Transverse colon (tissue), 3 donors: ENCODE data around the gene PKNOX1.

Experiments
- POLR2A ChIP-seq: fragments of 450-650 bp; IDR thresholded peaks from one replicate; pipeline ENCODE4 v1.6.1; 2016; ENCODE audit warnings: antibody characterized with exemption, mild to moderate bottlenecking, moderate library complexity
- TF ChIP-seq, protein P1 (sequence below), 5 experiments: fragments of 200-600 bp in 3 of 5; fragments of 450-650 bp in 2 of 5; sonication (generic) in 3 of 5; IDR thresholded peaks; 1 replicate in 2 of 5; 2 replicates in 3 of 5; pipeline ENCODE4 v1.5.1; 2016 to 2017; ENCODE audit warnings: antibody characterized with exemption in 5 of 5, inconsistent platforms in 3 of 5, mild to moderate bottlenecking in 2 of 5, moderate library complexity in 1 of 5

DNA sequence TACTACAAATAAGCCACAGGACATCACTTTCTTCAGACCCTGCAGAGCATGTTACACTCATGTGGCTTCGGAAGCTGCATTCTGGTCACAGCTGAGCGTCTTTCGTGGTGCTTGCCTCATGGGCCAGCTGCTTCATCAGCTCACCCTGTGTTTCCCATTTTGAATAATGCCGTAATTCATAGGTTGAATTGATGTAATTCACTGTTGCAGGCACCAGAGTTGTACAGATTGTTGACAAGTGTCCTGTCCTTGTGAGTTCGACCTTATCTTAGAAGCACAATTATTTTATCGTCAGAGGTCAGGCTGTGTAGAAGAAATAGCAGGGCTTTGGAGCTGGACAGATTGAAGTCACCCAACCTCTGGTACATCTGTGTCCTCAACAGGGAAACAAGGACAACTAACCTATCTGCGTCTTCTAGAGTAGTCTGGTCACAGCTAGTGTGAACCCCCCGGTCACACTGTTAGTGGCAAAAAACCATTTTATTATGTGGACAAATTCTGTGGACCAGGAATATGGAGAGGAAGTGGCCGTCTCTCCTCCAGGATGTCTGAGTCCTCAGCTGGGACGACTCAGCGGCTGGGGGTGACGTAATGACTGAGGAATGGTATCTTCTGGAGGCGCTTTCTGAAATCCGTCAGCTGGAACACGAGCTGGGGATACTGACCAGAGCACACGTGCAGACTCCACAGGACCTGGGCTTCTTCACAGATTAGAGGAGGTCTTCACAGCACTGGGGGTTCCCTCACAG lies 17.8 kb downstream of the PKNOX1 start:
- TF ChIP-seq, protein P1, sequence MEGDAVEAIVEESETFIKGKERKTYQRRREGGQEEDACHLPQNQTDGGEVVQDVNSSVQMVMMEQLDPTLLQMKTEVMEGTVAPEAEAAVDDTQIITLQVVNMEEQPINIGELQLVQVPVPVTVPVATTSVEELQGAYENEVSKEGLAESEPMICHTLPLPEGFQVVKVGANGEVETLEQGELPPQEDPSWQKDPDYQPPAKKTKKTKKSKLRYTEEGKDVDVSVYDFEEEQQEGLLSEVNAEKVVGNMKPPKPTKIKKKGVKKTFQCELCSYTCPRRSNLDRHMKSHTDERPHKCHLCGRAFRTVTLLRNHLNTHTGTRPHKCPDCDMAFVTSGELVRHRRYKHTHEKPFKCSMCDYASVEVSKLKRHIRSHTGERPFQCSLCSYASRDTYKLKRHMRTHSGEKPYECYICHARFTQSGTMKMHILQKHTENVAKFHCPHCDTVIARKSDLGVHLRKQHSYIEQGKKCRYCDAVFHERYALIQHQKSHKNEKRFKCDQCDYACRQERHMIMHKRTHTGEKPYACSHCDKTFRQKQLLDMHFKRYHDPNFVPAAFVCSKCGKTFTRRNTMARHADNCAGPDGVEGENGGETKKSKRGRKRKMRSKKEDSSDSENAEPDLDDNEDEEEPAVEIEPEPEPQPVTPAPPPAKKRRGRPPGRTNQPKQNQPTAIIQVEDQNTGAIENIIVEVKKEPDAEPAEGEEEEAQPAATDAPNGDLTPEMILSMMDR (IDR thresholded peaks at IDR 0.05) = no peak
- no peak for TF ChIP-seq POLR2A
